GM19240 (cell line): Measurements from ENCODE around the gene ADAT2.
"Not testable (repeated sequence)": the region's sequence is repeated elsewhere in the genome, so short reads cannot be mapped to it uniquely, and the experiment has no call there.

Source experiments
- DNase-seq: peaks from one replicate; pipeline ENCODE4 v3.0.0; 2011; ENCODE audit warnings: low spot score; ENCODE audit not compliant: insufficient read length

Gene ADAT2

DNA sequence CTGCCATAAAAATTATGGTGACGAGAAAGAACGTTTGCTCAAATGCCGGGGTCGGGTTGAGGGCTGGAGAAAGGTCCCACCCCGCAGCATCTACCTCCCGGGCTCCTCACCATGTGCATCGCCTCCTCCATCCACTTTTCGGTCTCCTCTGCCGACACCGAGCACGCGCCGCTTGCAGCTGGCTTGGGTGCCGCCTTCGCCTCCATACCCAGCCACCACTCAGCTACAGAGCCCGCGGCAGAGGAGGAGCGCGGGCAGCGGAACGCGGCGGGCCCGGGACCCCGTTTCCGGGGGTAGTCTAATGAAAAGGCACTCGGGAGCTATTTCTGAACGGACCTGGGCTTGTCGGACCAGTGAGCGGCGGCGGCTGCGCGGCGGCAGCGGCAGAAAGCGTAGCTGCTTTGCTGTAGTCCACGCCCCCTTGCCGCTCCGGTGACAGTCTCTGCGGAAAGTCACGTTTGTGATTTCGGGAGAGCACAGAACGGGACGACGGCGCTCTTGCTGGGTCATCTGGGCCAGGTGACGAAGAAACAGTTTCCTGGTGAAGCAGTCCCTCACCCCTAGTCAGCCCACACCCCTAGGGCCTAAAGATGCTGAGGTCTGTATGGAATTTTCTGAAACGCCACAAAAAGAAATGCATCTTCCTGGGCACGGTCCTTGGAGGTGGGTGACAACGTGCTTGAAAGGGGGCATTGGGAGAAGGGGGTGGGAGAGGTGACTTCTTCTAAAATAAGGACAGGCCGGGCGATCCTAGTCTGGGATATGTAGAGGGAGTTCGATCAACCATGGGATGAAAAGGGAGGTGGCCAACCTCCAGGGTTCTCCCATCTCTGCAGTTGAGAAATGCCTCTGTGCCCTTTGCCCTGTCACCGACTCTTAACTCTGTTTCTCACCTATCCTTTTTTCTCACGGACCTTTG, at the start of gene ADAT2, which contains the start of gene PEX3:
ADAT2 (minus strand) TSS at position 243 of the 919 bp plus-strand sequence; CDS start at position 206, 37 bp downstream.
PEX3 (plus strand) TSS at position 353 of the 919 bp plus-strand sequence; CDS start at position 591, 238 bp downstream.
- DNase-seq, result peak; percentile 45

DNA sequence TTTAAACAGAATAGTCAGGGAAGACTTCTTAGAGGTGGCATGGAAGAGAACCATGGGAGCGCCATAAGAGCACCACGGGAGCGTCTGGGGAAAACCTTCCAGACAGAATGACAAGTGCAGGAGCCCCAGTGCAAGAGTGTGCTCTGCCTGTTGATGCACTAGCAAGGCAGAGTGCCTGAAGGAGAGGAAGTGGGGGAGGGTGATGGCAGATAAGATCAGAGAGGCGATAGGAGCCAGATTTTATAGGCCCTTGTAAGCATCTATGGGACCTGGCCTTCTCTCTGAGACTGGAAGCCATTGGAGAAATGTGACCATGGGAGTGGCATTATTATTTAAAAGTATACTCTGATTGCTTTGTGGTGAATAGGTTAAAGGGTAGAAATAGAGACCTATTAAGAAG, 47.9 kb upstream of the ADAT2 start:
- no peak for DNase-seq

DNA sequence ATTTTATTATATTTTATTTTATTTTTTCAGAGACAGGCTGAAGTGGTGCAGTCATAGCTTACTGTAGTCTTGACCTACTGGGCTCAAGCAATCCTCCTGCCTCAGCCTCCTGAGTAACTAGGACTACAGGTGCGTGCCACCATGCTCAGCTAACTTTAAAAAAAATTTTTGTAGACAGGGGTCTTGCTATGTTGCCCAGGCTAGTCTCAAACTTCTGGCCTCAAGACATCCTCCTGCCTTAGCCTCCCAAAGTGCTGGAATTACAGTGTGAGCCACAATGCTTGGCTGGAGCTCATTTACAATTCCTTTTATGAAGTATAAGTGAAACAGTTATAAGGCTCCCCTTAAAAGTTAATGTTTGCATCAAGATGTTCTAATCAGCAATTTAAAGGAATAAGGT, 46.5 kb upstream of the ADAT2 start:
- no peak for DNase-seq

DNA sequence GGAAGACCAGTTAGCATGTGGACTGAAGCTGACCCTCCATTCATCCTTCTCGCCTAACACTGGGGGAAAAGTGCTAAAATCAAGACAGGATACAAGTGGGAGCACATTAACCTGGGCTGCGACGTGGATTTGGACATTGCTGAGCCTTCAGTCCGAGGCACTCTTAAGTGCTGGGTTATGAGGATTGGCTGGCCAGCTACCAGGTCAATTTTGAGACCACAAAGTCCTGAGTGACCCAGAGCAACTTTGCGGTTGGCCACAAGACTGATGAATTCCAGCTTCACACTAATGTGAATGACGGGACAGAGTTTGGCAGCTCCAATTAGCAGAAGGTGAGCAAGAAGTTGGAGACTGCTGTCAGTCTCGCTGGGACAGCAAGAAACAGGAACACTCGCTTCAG, 40.3 kb upstream of the ADAT2 start:
- no peak for DNase-seq

DNA sequence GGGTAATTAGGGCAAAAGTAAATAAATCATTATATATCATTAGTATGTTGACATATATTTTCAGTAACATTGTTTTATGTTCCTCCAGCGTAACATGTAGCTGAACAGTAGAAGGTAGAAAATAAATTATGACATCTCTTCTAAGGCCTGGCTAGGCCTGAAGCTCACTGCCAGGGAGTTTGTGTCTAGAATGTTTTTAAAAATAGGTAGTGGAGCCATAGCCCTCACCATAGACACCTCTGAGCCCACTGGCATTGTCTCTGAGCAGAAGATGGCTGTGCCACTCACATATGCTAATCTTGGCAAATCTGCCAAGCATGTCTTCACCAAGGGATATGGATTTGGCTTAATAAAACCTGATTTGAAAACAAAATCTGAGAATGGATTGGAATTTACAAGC, 39.7 kb upstream of the ADAT2 start:
- DNase-seq, result no peak

DNA sequence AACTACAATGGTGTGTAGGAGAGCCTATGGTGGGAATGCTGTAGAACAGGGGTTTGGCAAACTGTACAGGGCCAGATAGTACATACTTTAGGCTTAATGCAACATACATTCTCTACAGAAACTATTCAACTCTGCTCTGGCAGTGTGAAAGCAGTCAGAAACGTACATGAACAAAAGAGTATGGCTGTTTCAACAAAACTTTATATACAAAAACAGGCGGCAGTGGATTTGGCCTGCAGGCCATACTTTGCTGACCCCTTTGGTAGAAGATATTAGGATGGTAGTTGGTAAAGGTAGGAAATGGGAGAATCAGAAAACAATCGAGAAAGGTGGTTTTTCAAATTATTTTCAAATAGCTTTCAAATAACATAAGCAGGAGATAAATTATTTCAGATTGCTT, 36.3 kb upstream of the ADAT2 start:
- no peak for DNase-seq

DNA sequence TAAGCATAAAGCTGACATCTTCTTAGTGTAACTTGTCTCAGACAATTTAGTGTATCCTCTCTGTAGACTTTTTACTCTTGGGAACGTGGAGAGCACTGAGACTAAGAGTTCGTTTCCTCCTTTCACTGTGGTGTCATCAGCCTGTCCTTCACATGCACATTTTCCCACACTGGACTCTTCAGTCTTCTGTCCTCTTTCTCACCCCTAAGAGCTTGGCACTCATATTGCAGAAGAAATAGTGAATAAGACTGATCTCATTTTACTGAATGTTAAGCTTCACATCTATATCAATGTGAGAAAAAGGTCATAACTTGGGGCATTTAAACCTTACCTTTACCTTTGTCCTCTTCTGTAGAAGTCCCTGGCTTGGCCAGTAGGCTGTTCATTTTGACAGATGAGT, 35.5 kb upstream of the ADAT2 start:
- no peak for DNase-seq

DNA sequence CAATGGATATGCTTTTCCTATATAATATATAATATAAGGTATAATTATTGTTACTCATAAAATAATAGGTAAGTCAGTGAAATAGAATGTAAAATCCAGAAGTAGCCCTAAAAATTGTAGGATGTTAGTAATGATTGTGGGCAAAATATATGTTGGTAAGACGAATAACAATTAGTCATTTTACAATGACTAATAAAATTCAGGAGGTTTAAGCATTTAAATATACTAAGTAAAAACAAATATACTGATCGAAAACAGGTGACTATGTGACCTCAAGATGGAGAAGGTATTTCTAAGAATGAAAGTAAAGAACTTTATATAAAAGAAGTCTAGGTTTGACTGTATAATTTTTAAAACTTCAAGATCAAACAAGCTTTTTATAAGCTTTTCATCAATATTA, 32.1 kb upstream of the ADAT2 start:
- no peak for DNase-seq

DNA sequence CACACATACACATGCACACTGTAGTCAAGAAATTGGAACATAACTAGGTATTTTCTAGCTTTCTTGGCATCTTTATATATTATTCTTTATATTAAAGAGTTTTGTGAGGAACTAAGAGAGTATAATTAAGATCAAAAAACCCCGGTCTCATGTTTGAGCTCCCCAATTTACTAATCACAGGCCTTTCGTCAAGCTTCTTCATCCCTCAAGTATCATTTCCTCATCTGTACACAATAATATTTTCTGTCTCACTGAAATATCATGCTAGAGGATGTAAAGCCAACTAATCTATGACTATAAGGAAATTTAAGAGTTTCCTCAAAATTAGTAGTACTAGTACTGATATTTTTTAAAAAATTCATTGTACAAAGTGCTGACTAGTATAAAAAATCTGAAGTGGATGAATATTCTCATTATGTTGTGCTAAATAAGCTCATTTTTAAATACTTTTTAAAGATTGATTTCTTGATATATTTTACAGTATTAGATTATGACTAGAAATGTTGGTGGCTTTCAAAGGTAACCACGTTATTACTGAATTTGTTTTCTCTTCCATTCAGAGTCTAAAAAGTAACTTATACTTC, 28.1 kb upstream of the ADAT2 start:
- no peak for DNase-seq

DNA sequence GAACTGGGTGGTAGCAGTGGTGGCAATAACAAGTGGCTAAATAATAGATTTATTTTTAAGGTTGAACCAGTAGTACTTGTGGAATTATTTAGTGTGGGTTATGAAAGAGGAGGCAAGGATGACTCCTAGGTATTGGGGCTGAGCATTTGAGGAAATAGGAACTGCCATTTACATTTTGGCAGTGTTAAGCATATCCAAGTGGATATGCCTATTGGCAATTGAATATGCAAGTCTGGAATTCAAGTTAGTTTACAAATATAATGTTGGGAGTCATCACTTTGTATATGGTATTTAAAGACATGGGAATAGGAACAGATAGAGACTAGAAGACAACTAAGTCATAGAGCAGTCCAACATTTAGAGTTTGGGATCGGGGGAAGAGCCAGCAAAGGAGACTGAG, 26.1 kb upstream of the ADAT2 start:
- DNase-seq, result no peak

DNA sequence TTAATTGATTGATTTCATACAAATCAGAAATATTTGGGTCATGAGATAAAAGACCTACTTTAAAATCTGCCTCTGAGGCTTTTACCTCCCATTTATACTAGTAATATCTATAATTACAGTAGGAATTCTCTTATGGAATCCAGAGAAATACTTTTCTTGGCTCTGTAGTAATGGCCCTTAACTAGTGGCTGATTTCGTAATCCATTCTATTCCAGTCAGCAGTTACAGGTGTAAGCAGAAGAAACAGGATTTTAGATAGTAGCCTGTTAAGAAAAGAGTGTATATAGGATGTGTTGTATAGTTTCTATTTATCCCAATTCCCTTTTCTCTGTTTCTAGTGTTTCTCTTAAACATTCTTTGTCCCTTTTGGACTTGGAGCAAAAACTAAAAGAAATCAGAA, 21.3 kb upstream of the ADAT2 start:
- no peak for DNase-seq

DNA sequence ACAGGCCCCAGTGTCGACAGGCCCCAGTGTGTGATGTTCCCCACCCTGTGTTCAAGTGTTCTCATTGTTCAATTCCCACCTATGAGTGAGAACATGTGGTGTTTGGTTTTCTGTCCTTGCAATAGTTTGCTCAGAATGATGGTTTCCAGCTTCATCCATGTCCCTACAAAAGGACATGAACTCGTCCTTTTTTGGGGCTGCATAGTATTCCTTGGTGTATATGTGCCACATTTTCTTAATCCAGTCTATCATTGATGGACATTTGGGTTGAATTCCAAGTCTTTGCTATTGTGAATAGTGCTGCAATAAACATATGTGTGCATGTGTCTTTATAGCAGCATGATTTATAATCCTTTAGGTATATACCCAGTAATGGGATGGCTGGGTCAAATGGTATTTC, 18.3 kb upstream of the ADAT2 start:
- not testable (repeated sequence) for DNase-seq

DNA sequence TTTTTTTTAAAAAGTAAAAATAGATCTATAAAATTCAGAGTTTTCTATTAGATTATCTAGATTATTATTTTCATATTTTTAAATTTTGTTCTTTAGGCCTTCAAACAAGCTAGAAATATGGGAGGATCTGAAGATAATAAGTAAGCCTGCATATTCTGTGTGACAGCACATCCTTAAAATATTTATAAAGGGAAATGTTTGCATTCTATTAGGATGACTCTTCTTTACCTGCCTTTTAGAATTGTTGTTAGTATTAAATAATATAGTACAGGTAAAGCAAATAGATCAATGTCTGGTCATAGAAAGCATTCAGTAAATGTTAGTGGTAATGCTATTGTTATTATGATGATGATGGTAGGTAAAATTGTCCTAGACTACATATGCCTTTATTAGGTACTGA, 17.5 kb upstream of the ADAT2 start:
- no peak for DNase-seq

DNA sequence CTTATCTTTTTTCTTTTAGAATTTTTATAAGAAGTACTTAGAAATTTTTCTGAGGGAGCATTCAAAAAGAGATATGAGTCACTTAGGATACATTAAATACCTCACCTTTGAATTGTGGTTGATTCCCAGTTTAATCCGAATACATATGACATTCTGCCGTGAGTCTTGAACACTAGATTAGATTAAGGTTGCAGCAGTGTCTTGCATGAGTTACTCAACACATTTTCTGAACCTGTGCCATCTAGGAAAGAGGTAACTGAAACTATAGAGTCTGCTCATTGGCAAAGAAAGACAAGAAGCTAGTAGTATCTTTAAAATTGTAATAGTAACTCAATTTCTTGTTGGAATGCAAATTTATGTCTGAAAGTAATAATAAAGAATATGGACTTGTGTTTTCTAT, 15.1 kb upstream of the ADAT2 start:
- DNase-seq, result no peak

DNA sequence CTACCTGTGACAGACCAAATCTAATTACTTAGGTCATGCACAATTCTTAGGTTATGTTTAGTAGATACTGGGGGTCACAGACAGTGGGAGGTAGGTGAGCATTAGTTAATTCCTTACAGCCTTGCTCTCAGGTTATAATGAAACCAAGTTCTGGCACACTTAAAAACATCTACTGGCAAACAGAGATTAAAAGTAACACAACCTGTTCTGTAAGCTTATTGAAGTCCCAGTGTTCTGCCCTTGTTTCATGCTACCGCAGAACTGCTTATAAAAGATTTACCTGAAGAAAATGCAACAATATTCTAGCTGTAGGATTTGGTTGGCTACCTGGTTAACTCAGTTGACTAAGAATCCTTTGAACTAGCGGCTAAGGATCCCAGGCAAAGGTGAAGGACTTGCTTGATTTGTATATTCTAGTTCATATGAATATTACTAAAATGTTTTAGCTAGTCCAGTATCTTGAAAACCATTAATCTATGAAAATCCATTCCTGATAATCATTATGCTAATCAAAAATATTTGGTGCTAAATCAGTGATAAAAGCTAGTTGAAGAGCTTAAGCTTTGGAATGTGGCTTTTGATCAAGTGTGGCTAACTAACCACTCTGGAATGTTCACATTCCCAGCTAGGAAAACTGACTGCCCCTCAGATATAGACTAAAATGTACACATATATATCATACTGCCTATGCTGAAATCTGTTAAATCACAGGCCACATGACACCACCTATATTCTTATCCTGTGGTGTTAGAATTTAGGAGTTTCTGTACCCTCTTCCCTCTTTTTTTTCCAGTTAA, 7.3 kb upstream of the ADAT2 start:
- no peak for DNase-seq

DNA sequence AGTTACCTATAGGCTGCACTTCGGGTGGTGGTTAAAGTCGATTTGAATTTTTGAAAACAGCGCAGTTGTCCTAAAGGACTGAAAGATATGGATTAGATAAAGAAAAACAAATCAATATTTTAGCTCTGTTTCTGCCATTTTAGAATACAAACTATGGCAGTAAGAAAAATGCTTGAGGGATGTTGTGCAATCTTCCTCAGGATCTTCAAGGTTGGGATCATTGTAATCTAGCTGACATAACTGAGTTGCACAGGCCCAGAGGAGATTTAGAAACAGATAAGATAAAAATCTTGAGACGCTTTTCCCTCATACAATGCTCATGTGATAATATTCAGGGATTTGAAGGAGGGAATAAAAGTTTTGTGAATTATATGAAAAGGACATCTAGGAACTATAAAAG, 1.0 kb upstream of the ADAT2 start:
- DNase-seq, result no peak

DNA sequence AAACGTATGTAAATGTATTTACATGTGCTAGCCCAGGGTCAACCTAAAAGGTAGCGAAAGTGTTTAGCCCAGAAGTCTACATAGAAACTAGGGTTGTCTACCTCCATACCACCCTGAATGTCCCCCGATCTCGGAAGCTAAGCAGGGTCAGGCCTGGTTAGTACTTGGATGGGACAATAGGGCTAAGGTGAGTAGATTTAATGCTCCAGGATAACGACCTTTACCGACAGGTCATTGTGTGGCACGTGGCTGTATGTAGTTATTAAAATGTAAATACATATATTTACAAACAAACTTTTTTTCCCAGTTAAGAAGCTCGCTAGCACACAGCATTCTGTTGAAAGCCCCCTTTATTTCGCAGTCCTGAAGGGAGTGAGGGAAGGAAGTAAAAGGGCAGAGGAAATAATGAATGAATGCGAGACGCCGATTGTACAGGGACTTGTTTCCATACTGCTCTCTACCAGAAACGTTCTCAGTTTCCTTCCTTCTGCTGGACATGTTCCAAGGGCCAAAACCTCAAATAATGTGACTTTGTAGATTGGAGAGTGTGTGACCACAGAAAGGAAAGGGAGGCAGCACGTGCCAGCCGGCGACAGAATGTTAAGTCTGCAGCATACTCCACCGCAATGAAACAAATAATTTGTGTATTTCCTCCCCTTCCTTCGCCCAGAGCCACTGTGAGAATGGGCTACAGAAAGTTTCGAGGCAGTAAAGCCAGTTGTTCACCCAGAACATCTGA, 612 bp downstream of the ADAT2 start:
- DNase-seq, result no peak

DNA sequence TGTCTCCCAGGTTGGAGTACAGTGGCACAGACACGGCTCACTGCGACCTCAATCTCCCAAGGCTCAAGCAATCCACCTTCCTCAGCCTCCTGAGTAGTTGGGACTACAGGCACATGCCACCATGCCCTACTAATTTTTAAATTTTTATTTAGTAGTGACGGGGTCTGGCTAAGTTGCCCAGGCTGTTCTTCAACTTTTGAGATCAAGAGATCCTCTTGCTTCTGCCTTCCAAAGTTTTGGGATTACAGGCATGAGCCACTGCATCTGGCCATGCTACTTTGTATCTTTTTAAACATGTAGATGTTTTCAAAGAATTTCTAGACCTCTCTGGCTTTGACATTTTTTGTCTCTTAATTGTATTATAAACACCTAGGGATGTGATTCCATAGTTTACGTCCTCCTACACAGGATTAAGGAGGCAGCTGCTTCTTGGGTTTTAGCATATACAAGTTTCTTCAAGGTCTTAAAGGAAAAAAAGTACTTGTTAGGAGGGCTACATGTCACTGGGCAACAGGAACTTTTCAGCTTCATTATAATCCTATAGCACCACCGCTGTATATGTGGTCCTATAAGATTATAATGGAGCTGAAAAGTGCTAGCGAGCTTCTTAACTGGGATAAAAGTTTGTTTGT, 1.3 kb downstream of the ADAT2 start:
- DNase-seq, result no peak

DNA sequence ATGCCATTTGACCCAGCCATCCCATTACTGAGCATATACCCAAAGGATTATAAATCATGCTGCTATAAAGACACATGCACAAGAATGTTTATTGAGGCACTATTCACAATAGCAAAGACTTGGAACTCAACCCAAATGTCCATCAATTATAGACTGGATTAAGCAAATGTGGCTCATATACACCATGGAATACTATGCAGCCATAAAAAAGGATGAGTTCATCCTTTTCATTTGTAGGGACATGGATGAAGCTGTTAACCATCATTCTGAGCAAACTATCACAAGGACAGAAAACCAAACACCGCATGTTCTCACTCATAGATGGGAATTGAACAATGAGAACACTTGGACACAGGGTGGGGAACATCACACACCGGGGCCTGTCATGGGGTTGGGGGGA, 2.6 kb downstream of the ADAT2 start:
- DNase-seq, result not testable (repeated sequence)

DNA sequence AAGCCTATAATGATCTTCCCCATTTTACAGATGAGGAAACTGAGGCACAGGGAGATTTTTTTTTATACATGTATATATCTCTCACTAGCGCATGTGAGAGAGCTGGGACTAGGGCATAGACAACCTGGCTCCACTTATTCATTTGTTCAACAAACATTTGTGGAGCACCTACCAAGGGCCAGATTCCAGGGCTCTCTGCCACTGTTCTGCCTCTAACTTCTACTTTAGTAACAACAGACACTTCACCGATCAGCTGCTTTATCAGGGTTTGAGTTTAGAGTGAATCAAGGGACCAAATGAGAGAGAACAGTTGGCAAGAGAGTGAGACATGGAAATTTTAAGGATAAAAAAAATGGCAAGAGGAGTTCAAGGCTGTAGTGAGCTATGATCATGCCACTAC, 7.4 kb downstream of the ADAT2 start:
- no peak for DNase-seq
